Esophagus squamous epithelium (tissue), 4 donors: Measurements from ENCODE around the gene KLHL41.

ENCODE experiments used
- POLR2A ChIP-seq, 4 donors: fragments of 450-650 bp; IDR thresholded peaks; one replicate each; pipeline ENCODE4 v1.6.1; 2017; ENCODE audit warnings: antibody characterized with exemption in 4 of 4, mild to moderate bottlenecking in 4 of 4, moderate library complexity in 3 of 4
- TF ChIP-seq, protein P1 (sequence below), 6 experiments: fragments of 450-650 bp in 4 of 6; fragments of 200-600 bp in 2 of 6; sonication (generic) in 2 of 6; IDR thresholded peaks; one replicate each; pipeline ENCODE4 v1.5.1; 2016 to 2019; ENCODE audit warnings: antibody characterized with exemption in 6 of 6, mild to moderate bottlenecking in 4 of 6, moderate library complexity in 4 of 6

DNA sequence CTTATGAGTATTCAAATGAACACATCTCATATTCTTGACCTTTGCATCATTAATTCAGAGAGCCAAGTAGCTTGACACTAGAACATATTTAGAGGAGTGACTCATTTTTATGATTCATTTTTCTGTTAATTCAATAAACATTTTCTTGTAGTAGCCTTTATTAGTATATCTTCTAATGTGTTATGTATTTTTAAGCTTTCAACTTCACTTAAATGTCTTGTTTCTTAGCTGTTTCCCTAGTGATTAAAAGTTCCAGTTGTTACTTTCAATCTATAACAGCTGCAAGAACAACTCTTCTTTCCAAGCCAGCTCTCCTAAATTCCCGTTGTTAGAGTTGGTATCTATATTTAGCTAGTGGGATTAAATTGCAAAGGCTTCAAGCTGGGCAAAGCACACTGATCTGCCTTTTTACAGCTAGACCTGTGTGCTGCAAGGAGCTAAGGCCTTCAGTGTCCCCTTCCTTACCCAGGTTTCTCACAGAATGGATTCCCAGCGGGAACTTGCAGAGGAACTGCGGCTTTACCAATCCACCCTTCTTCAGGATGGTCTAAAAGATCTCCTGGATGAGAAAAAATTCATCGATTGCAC is at the start of gene KLHL41:
- TF ChIP-seq, protein P1, sequence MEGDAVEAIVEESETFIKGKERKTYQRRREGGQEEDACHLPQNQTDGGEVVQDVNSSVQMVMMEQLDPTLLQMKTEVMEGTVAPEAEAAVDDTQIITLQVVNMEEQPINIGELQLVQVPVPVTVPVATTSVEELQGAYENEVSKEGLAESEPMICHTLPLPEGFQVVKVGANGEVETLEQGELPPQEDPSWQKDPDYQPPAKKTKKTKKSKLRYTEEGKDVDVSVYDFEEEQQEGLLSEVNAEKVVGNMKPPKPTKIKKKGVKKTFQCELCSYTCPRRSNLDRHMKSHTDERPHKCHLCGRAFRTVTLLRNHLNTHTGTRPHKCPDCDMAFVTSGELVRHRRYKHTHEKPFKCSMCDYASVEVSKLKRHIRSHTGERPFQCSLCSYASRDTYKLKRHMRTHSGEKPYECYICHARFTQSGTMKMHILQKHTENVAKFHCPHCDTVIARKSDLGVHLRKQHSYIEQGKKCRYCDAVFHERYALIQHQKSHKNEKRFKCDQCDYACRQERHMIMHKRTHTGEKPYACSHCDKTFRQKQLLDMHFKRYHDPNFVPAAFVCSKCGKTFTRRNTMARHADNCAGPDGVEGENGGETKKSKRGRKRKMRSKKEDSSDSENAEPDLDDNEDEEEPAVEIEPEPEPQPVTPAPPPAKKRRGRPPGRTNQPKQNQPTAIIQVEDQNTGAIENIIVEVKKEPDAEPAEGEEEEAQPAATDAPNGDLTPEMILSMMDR (IDR thresholded peaks at IDR 0.05), result no peak
- no peak for TF ChIP-seq POLR2A (IDR thresholded peaks at IDR 0.05)
